DOHH2 (cell line): ENCODE results near the gene IL1RAPL1.

ENCODE experiments used
- EZH2phosphoT487 ChIP-seq: fragments of 200-600 bp; sonication (generic); IDR thresholded peaks from 2 replicates; pipeline ENCODE4 v1.6.1; 2017; ENCODE audit warnings: borderline replicate concordance, mild to moderate bottlenecking, antibody characterized with exemption, low read length, moderate library complexity, mixed read lengths
- TF ChIP-seq, protein P1 (sequence below): fragments of 200-600 bp; sonication (generic); IDR thresholded peaks from one replicate; pipeline ENCODE4 v1.5.1; 2014; ENCODE audit warnings: antibody characterized with exemption, mild to moderate bottlenecking, low read depth, low read length; ENCODE audit not compliant: poor library complexity, severe bottlenecking

DNA sequence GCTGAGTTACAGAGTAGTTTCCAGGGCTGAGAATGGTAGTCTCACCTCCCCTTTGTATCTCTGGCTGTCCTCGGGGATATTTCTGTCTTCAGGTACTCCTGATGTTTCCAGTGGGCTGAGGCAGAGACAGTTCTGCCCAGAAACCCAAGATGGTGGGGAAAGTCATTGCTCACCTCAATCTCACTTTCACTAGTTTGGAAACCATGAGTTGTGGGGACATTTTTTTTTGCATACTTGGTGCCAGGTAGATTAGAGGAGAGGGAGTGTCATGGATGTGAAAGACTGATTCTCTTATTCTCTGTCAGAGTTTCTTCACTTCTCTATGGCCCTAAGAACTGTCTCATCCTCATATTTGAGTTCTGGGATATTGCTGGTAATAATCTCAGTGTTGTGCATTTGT, 919.5 kb downstream of the IL1RAPL1 start:
- TF ChIP-seq, protein P1, sequence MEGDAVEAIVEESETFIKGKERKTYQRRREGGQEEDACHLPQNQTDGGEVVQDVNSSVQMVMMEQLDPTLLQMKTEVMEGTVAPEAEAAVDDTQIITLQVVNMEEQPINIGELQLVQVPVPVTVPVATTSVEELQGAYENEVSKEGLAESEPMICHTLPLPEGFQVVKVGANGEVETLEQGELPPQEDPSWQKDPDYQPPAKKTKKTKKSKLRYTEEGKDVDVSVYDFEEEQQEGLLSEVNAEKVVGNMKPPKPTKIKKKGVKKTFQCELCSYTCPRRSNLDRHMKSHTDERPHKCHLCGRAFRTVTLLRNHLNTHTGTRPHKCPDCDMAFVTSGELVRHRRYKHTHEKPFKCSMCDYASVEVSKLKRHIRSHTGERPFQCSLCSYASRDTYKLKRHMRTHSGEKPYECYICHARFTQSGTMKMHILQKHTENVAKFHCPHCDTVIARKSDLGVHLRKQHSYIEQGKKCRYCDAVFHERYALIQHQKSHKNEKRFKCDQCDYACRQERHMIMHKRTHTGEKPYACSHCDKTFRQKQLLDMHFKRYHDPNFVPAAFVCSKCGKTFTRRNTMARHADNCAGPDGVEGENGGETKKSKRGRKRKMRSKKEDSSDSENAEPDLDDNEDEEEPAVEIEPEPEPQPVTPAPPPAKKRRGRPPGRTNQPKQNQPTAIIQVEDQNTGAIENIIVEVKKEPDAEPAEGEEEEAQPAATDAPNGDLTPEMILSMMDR, result no peak
- no peak for TF ChIP-seq EZH2phosphoT487
